ENCODE results near the gene TPRX1.

GRCh38 chr19:47786566-47786965 is 17.8 kb downstream of the TPRX1 start:
- TF ChIP-seq, protein P1, sequence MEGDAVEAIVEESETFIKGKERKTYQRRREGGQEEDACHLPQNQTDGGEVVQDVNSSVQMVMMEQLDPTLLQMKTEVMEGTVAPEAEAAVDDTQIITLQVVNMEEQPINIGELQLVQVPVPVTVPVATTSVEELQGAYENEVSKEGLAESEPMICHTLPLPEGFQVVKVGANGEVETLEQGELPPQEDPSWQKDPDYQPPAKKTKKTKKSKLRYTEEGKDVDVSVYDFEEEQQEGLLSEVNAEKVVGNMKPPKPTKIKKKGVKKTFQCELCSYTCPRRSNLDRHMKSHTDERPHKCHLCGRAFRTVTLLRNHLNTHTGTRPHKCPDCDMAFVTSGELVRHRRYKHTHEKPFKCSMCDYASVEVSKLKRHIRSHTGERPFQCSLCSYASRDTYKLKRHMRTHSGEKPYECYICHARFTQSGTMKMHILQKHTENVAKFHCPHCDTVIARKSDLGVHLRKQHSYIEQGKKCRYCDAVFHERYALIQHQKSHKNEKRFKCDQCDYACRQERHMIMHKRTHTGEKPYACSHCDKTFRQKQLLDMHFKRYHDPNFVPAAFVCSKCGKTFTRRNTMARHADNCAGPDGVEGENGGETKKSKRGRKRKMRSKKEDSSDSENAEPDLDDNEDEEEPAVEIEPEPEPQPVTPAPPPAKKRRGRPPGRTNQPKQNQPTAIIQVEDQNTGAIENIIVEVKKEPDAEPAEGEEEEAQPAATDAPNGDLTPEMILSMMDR (conservative IDR thresholded peaks at IDR 0.05; ENCODE audit: low read depth, low read length): no peak
- no peak for TF ChIP-seq POLR2A (IDR thresholded peaks at IDR 0.05; ENCODE audit: low read depth, low read length)

All from IMR-90 (cell line).